Neural crest cell (in vitro differentiated cells): Measurements from ENCODE around the gene SGCE. TPM values are rescaled to one million over a fixed set of nuclear protein-coding genes. Genes with fewer than 3 reads are reported as not detected.

ENCODE experiments used
- DNase-seq: peaks from one replicate; pipeline ENCODE4 v3.0.0; 2021; ENCODE audit warnings: low read depth, mixed read lengths, low spot score
- H3K27ac Mint-ChIP-seq: one replicate; pipeline ENCODE4 v1.8.0; 2021; ENCODE audit warnings: mild to moderate bottlenecking, mixed read lengths; ENCODE audit not compliant: unreplicated experiment
- H3K27me3 Mint-ChIP-seq: 2 replicates; pipeline ENCODE4 v1.8.0; 2021; ENCODE audit warnings: low read depth, mild to moderate bottlenecking, mixed read lengths
- H3K36me3 Mint-ChIP-seq: 2 replicates; pipeline ENCODE4 v1.8.0; 2021; ENCODE audit warnings: low read depth, mild to moderate bottlenecking, mixed read lengths
- H3K4me1 Mint-ChIP-seq: 2 replicates; pipeline ENCODE4 v1.8.0; 2021; ENCODE audit warnings: mixed read lengths
- H3K4me3 Mint-ChIP-seq: one replicate; pipeline ENCODE4 v1.8.0; 2021; ENCODE audit warnings: mild to moderate bottlenecking, mixed read lengths
- H3K9me3 Mint-ChIP-seq: 2 replicates; pipeline ENCODE4 v1.8.0; 2021; ENCODE audit warnings: mixed read lengths
- CTCF ChIP-seq: fragments of 200-600 bp; sonication (generic); conservative IDR thresholded peaks from 2 replicates; pipeline ENCODE4 v1.5.0; 2021; ENCODE audit warnings: antibody characterized with exemption, mild to moderate bottlenecking
- total RNA-seq: library from RNA; stranded (reverse); gene quantifications from 2 replicates; pipeline ENCODE4 v1.2.1, GENCODE V29; 2021

The SGCE gene
- total RNA-seq, 1 donor from 2014 or later: 44.9 TPM

GRCh38 chr7:94620703-94621118 is 35.2 kb downstream of the SGCE start:
- H3K4me3 Mint-ChIP-seq: no peak overlapping the region

GRCh38 chr7:94618126-94618525 is 37.8 kb downstream of the SGCE start:
- DNase-seq: no peak
- H3K9me3 Mint-ChIP-seq: no peaks in the 10 kb centered on the region
- no peaks in the 10 kb centered on the region for H3K4me1 Mint-ChIP-seq
- no peak overlapping the region for H3K27ac Mint-ChIP-seq
- H3K36me3 Mint-ChIP-seq: peaks cover 6% of the 10 kb centered on the region
- no peaks in the 10 kb centered on the region for H3K27me3 Mint-ChIP-seq
- no peak for TF ChIP-seq CTCF
- no peak overlapping the region for H3K4me3 Mint-ChIP-seq

More at GRCh38 chr7:94620703-94621118, 35.2 kb downstream of the SGCE start:
- Mint-ChIP-seq H3K27ac (no peak overlapping the region), H3K36me3 (peaks cover 6% of the 10 kb centered on the region), H3K27me3 (no peaks in the 10 kb centered on the region), H3K4me1 (no peaks in the 10 kb centered on the region), H3K9me3 (no peaks in the 10 kb centered on the region)
- TF ChIP-seq CTCF: no peak
- no peak for DNase-seq

- H3K27me3 Mint-ChIP-seq: no peaks in the 10 kb centered on the region
- no peak for TF ChIP-seq CTCF
- no peaks in the 10 kb centered on the region for H3K9me3 Mint-ChIP-seq
- no peaks in the 10 kb centered on the region for H3K4me1 Mint-ChIP-seq
- no peak overlapping the region for H3K4me3 Mint-ChIP-seq
- peaks cover 9% of the 10 kb centered on the region for H3K36me3 Mint-ChIP-seq
- no peak overlapping the region for H3K27ac Mint-ChIP-seq
- DNase-seq: no peak
Measured at GRCh38 chr7:94616855-94617254, 39.1 kb downstream of the SGCE start.

GRCh38 chr7:94615666-94616065 is 40.3 kb downstream of the SGCE start:
- Mint-ChIP-seq H3K36me3 (peaks cover 6% of the 10 kb centered on the region), H3K27me3 (no peaks in the 10 kb centered on the region), H3K4me1 (no peaks in the 10 kb centered on the region), H3K9me3 (no peaks in the 10 kb centered on the region), H3K4me3 (no peak overlapping the region), H3K27ac (no peak overlapping the region)
- no peak for TF ChIP-seq CTCF
- DNase-seq: no peak

GRCh38 chr7:94612661-94613060 is 43.3 kb downstream of the SGCE start:
- no peak for DNase-seq
- no peak for TF ChIP-seq CTCF
- Mint-ChIP-seq H3K27me3 (no peaks in the 10 kb centered on the region), H3K36me3 (peaks cover 18% of the 10 kb centered on the region), H3K9me3 (peaks cover 2% of the 10 kb centered on the region), H3K27ac (no peak overlapping the region), H3K4me1 (no peaks in the 10 kb centered on the region), H3K4me3 (no peak overlapping the region)

- Mint-ChIP-seq H3K9me3 (peaks cover 3% of the 10 kb centered on the region), H3K27ac (no peak overlapping the region), H3K27me3 (no peaks in the 10 kb centered on the region), H3K4me3 (no peak overlapping the region), H3K4me1 (no peaks in the 10 kb centered on the region), H3K36me3 (peaks cover 20% of the 10 kb centered on the region)
- no peak for TF ChIP-seq CTCF
- no peak for DNase-seq
Measured at GRCh38 chr7:94612253-94612652, 43.7 kb downstream of the SGCE start.
